Upper lobe of left lung (tissue), 6 donors: ENCODE data around the gene NBEA. TPM values are rescaled to one million over a fixed set of nuclear protein-coding genes. Genes with fewer than 3 reads are reported as not detected.

Experiments
- ATAC-seq, 2 donors: fragments of 200-7000 bp; cut with Tn5 transposase; one replicate each; pipeline ENCODE4 v1.9.1; 2022; ENCODE audit warnings: mild to moderate bottlenecking in 2 of 2, moderate library complexity in 2 of 2; ENCODE audit not compliant: low FRiP score in 2 of 2
- DNase-seq, 2 donors: peaks; one replicate each; pipeline ENCODE4 v3.0.0-alpha.2; 2019 to 2020
- H3K27ac ChIP-seq, 4 donors: fragments of 200-600 bp; sonication (generic); one replicate each; pipeline ENCODE4 v1.5.1; 2016 to 2019
- H3K27me3 ChIP-seq, 4 donors: fragments of 200-600 bp; sonication (generic); one replicate each; pipeline ENCODE4 v1.5.1; 2017 to 2019
- H3K36me3 ChIP-seq, 4 donors: fragments of 200-600 bp; sonication (generic); one replicate each; pipeline ENCODE4 v1.5.1; 2016 to 2019
- H3K4me1 ChIP-seq, 4 donors: fragments of 200-600 bp; sonication (generic); one replicate each; pipeline ENCODE4 v1.5.1; 2018 to 2019
- H3K4me3 ChIP-seq, 4 donors: fragments of 200-600 bp; sonication (generic); one replicate each; pipeline ENCODE4 v1.5.1; 2017 to 2019; ENCODE audit warnings: mild to moderate bottlenecking in 2 of 4, moderate library complexity in 1 of 4
- H3K9me3 ChIP-seq, 4 donors: fragments of 200-600 bp; sonication (generic); one replicate each; pipeline ENCODE4 v1.5.1; 2018 to 2019
- EP300 ChIP-seq, 4 donors: sonication (generic); formaldehyde crosslinking; IDR thresholded peaks; one replicate each; pipeline ENCODE4 v1.5.1; 2017; ENCODE audit warnings: antibody characterized with exemption in 4 of 4, control low read depth in 2 of 4
- POLR2A ChIP-seq, 4 donors: fragments of 450-650 bp; IDR thresholded peaks; one replicate each; pipeline ENCODE4 v1.5.1; 2016 to 2017; ENCODE audit warnings: antibody characterized with exemption in 4 of 4, mild to moderate bottlenecking in 2 of 4
- POLR2AphosphoS5 ChIP-seq, 2 donors: sonication (generic); formaldehyde crosslinking; IDR thresholded peaks; one replicate each; pipeline ENCODE4 v1.5.1; 2017; ENCODE audit warnings: antibody characterized with exemption in 2 of 2
- WGBS, 2 donors: methylation state at CpG; one replicate each; pipeline ENCODE4 v1.1.5; 2017 to 2018; 5-methylcytosine and 5-hydroxymethylcytosine counted together
- total RNA-seq, 6 donors: library from RNA; depleted of rRNA in 4 of 6; stranded (reverse); fragments of >200 nt in 4 of 6; gene quantifications; one replicate each; pipeline versions ENCODE4 v1.1.0 to v1.2.1, GENCODE V29; 2016 to 2021
- TF ChIP-seq, protein P1 (sequence below), 6 experiments: fragments of 450-650 bp in 4 of 6; fragments of 200-600 bp in 2 of 6; sonication (generic) in 2 of 6; IDR thresholded peaks; one replicate each; pipeline ENCODE4 v1.5.1; 2016 to 2019; ENCODE audit warnings: antibody characterized with exemption in 6 of 6
- donor health status: DM: no; HTN: no; CAD: no; lungs with moderate emphysema.
- donor health status: DM: no; HTN: yes; CAD: no; lungs with severe emphysema.

Gene NBEA
- total RNA-seq, 6 donors from 2014 or later: 2.7 to 21.4 (median 5.5) TPM

DNA sequence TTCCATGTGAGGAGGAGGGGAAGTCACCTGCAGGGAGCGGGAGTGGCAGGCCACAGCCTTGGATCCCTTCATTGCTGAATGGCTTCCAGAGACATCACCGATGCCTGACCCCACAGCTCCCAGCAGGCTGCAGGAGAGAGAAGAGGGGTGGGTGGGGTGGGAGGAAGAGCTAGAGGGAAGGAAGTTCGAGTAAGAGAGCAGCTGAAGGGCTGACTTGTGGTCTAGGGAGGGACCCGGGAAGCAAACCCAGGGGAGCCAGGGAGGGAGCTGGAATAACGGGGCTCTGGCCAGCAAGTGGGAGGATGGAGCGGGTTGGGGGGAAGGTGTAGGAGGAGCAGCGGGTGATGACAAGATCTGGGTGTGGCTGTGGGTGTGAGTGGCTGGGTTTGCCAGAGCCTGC is 764.2 kb downstream of the NBEA start:
- no peaks in the 10 kb centered on the region for H3K36me3 ChIP-seq
- no peak overlapping the region for H3K27ac ChIP-seq
- no peaks in the 10 kb centered on the region for H3K9me3 ChIP-seq
- WGBS, 2 donors: 81 to 85% methylated on average over 7 of the region's 7 CpGs
- no peak overlapping the region for H3K4me3 ChIP-seq
- ATAC-seq (peak; percentile 27 to 47), DNase-seq (no peak)
- TF ChIP-seq EP300 (IDR thresholded peaks at IDR 0.05) (no peak), POLR2A (IDR thresholded peaks at IDR 0.05) (no peak), POLR2AphosphoS5 (IDR thresholded peaks at IDR 0.05) (no peak)
- TF ChIP-seq, protein P1, sequence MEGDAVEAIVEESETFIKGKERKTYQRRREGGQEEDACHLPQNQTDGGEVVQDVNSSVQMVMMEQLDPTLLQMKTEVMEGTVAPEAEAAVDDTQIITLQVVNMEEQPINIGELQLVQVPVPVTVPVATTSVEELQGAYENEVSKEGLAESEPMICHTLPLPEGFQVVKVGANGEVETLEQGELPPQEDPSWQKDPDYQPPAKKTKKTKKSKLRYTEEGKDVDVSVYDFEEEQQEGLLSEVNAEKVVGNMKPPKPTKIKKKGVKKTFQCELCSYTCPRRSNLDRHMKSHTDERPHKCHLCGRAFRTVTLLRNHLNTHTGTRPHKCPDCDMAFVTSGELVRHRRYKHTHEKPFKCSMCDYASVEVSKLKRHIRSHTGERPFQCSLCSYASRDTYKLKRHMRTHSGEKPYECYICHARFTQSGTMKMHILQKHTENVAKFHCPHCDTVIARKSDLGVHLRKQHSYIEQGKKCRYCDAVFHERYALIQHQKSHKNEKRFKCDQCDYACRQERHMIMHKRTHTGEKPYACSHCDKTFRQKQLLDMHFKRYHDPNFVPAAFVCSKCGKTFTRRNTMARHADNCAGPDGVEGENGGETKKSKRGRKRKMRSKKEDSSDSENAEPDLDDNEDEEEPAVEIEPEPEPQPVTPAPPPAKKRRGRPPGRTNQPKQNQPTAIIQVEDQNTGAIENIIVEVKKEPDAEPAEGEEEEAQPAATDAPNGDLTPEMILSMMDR (IDR thresholded peaks at IDR 0.05): no peak
- no peaks in the 10 kb centered on the region for H3K27me3 ChIP-seq
- H3K4me1 ChIP-seq: no peaks in the 10 kb centered on the region

- H3K27ac ChIP-seq: no peak overlapping the region
- H3K27me3 ChIP-seq: no peaks in the 10 kb centered on the region
- H3K4me3 ChIP-seq: no peak overlapping the region
- TF ChIP-seq POLR2A (IDR thresholded peaks at IDR 0.05) (no peak), EP300 (IDR thresholded peaks at IDR 0.05) (no peak), POLR2AphosphoS5 (IDR thresholded peaks at IDR 0.05) (no peak)
- TF ChIP-seq, protein P1 (IDR thresholded peaks at IDR 0.05): no peak
- no peaks in the 10 kb centered on the region for H3K4me1 ChIP-seq
- 85 to 86% methylated on average over 7 to 8 of the region's 8 CpGs for WGBS, 2 donors
- ATAC-seq: peak in 1 of 2 donors; percentile 5
- no peaks in the 10 kb centered on the region for H3K36me3 ChIP-seq
- DNase-seq: no peak
- no peaks in the 10 kb centered on the region for H3K9me3 ChIP-seq
Observed at GRCh38 chr13:35706721-35707120, 764.7 kb downstream of the NBEA start.

DNA sequence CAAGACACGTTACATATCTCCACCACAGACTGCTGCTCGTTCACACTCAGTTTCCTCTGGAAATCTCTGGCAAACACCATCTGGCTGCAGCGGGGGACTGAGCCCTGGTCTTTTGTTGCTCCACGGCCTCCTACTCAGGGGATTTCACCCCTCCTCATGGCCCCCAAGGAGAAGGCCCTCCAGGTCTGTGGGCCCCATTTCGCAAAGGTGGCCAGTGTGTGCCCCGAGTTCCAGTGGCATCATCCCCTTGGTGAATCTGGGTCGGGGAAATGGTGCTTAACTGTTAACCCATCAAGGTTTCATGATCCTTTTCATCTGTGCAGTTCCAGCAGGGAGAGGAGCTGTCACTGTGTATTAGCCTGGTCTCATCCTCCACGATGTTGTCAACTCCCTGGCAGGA is 769.8 kb downstream of the NBEA start:
- DNase-seq: no peak
- no peak for TF ChIP-seq POLR2A (IDR thresholded peaks at IDR 0.05)
- TF ChIP-seq, protein P1 (IDR thresholded peaks at IDR 0.05): no peak
- no peaks in the 10 kb centered on the region for H3K9me3 ChIP-seq
- no peak overlapping the region for H3K4me3 ChIP-seq
- no peak overlapping the region for H3K27ac ChIP-seq
- ATAC-seq: no peak
- no peaks in the 10 kb centered on the region for H3K36me3 ChIP-seq
- H3K27me3 ChIP-seq: no peaks in the 10 kb centered on the region
- WGBS, 2 donors: 71 to 73% methylated on average over 7 to 8 of the region's 8 CpGs
- H3K4me1 ChIP-seq: peaks cover 0 to 2% (median 0%) of the 10 kb centered on the region in 4 donors

- 66 to 70% methylated on average over 11 of the region's 11 CpGs for WGBS, 2 donors
- no peak for ATAC-seq
Observed at GRCh38 chr13:35712907-35713761, 771.1 kb downstream of the NBEA start.

More at GRCh38 chr13:35712907-35713761, 771.1 kb downstream of the NBEA start:
- no peaks in the 10 kb centered on the region for H3K27me3 ChIP-seq
- no peak overlapping the region for H3K27ac ChIP-seq
- H3K4me3 ChIP-seq: no peak overlapping the region
- TF ChIP-seq, protein P1 (IDR thresholded peaks at IDR 0.05): no peak
- TF ChIP-seq POLR2AphosphoS5 (IDR thresholded peaks at IDR 0.05): no peak
- TF ChIP-seq EP300 (IDR thresholded peaks at IDR 0.05): no peak
- TF ChIP-seq POLR2A (IDR thresholded peaks at IDR 0.05): no peak
- H3K36me3 ChIP-seq: no peaks in the 10 kb centered on the region
- no peaks in the 10 kb centered on the region for H3K9me3 ChIP-seq
- DNase-seq: no peak
- peaks cover 0 to 2% (median 0%) of the 10 kb centered on the region in 4 donors for H3K4me1 ChIP-seq
